ENCODE measurements around the gene RASGEF1B. TPM values are rescaled to one million over a fixed set of nuclear protein-coding genes. Genes with fewer than 3 reads are reported as not detected.

The RASGEF1B gene
- 10 to 100 TPM in 3 of 4 donors, 1 to 10 TPM in 1; 9.1 to 18.9 (median 13.9) TPM for total RNA-seq

DNA sequence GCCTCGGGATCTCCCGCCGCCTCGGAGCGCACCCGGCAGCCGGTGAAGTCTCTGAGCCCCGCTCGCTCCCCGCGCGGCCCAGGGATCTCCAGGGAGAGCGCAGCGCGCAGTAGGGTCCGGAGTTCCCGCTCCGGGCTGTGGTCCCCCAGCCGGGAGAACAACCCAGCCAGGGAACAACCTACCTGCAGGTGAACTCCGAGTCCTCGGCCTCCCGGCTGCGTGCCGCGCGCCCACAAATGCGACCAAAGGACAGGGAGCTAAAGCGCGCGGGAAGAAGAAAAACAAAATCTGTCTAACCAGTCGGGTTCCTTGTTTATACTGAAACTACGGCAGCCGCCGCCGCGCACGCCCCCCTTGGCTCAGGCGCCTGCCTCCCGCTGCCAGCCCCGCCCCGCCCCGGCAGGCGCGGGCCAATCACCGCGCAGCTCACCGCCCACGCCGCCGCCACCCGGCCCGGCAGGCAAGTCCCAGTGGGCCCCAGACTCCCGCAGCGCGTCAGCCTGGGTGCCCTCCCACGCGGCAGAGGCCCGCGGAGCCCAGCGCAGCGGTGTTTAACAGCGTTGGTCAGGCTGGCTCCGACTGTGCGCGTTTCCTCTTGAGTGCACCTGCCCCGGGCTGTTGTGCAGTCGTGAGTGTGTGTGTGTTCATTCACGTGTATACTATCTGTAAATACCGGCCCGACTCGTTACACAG is at the start of gene RASGEF1B:
TSS of gene RASGEF1B (minus strand) at position 320 of the 693 bp plus-strand sequence. CDS start 12,399 bp downstream, outside the sequence.
- peak in 3 of 4 donors; percentile 8 to 91 (median 82) for TF ChIP-seq POLR2A (IDR thresholded peaks at IDR 0.05)
- TF ChIP-seq CTCF (IDR thresholded peaks at IDR 0.05) = peak in 2 of 6 experiments; percentile 3 to 10
- H3K9me3 ChIP-seq = no peaks in the 10 kb centered on the region
- H3K36me3 ChIP-seq = no peaks in the 10 kb centered on the region
- intact Hi-C loops (cut with DNase I) = no loop called here
- peak; percentile 65 for DNase-seq
- H3K27ac ChIP-seq = peak within 1 kb of the TSS; percentile 91 to 97 (median 96)
- 0 to 2% methylated on average over 9 to 19 of the region's 71 CpGs for WGBS, 2 donors
- peak within 1 kb of the TSS; percentile 75 to 89 (median 85) for H3K4me3 ChIP-seq
- peaks cover 15 to 71% (median 21%) of the 10 kb centered on the region in 3 donors for H3K4me1 ChIP-seq
- H3K27me3 ChIP-seq = no peaks in the 10 kb centered on the region

- no peak for DNase-seq
- Histone ChIP-seq H3K4me1 (no peaks in the 10 kb centered on the region), H3K4me3 (no peak overlapping the region), H3K9me3 (no peaks in the 10 kb centered on the region), H3K27me3 (no peaks in the 10 kb centered on the region), H3K36me3 (no peaks in the 10 kb centered on the region), H3K27ac (no peak overlapping the region)
- no peak for TF ChIP-seq CTCF (IDR thresholded peaks at IDR 0.05)
- TF ChIP-seq POLR2A (IDR thresholded peaks at IDR 0.05) = no peak
- intact Hi-C loops (cut with DNase I) = no loop called here
- 73 to 83% methylated on average over 6 of the region's 6 CpGs for WGBS, 2 donors
These were observed 48.1 kb upstream of the RASGEF1B start for GRCh38 chr4:81519856-81520255.

DNA sequence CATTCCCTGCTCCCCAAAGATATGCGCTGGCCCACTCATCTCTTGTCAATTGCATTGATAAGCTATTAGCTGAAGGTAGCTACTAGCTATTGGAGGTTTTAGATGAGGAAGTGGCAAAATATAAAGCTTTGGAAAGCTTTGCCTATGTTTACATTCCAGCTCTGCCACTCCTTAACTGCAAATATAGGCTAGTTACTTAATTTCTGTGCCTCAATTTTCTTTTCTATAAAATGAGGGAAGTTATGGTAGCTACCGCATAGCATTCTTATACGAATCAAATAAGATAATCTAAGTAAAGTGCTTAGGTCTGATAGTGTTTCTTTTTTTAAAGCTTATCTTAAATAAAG is 47.7 kb upstream of the RASGEF1B start:
- no peak overlapping the region for H3K4me3 ChIP-seq
- intact Hi-C loops (cut with DNase I) = no loop called here
- no peak for DNase-seq
- no peaks in the 10 kb centered on the region for H3K9me3 ChIP-seq
- 91 to 96% methylated on average over 3 of the region's 3 CpGs for WGBS, 2 donors
- no peak overlapping the region for H3K27ac ChIP-seq
- H3K4me1 ChIP-seq = no peaks in the 10 kb centered on the region
- TF ChIP-seq POLR2A (IDR thresholded peaks at IDR 0.05) = no peak
- no peak for TF ChIP-seq CTCF (IDR thresholded peaks at IDR 0.05)
- no peaks in the 10 kb centered on the region for H3K36me3 ChIP-seq
- H3K27me3 ChIP-seq = no peaks in the 10 kb centered on the region

DNA sequence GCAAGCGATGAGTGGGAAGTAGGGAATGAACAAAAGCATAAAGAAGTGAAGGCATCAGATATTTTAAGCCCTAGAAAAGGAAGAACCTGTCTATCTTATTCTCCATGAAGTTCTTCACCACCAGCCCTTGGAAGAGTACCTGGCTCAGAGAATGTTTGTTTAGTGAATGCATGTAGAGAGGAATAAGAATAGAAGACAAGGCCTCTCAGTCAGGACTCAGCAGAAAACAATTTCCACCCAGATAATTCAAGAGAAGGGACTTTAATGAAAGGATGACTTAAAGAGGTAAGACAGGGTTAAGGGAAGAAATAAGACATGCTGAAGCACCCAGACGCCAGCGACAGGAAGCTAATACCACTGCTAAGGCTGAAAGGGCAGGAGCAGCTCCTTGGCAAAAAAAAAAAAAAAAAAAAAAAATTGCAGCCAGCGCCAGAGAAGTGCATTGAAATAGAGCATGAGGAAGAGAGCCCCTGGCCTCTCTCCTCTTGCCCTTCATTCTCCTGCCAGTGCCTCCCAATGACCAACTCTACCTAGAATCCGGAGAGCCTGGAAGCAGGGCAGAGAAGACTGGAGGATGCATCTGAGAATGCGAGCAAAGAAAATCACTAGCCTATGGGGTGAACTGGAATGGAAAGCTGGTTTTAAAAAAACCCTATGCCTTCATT is 47.2 kb upstream of the RASGEF1B start:
- 70 to 78% methylated on average over 6 of the region's 6 CpGs for WGBS, 2 donors
- Histone ChIP-seq H3K27ac (no peak overlapping the region), H3K27me3 (no peaks in the 10 kb centered on the region), H3K9me3 (no peaks in the 10 kb centered on the region), H3K4me3 (no peak overlapping the region), H3K36me3 (no peaks in the 10 kb centered on the region), H3K4me1 (no peaks in the 10 kb centered on the region)
- TF ChIP-seq CTCF (IDR thresholded peaks at IDR 0.05) (no peak), POLR2A (IDR thresholded peaks at IDR 0.05) (no peak)
- intact Hi-C loops (cut with DNase I) = no loop called here
- DNase-seq = no peak

GRCh38 chr4:81516241-81516640 is 44.5 kb upstream of the RASGEF1B start:
- Histone ChIP-seq H3K36me3 (no peaks in the 10 kb centered on the region), H3K9me3 (no peaks in the 10 kb centered on the region), H3K4me1 (no peaks in the 10 kb centered on the region), H3K27ac (no peak overlapping the region), H3K4me3 (no peak overlapping the region), H3K27me3 (no peaks in the 10 kb centered on the region)
- intact Hi-C loops (cut with DNase I) = no loop called here
- 89 to 93% methylated on average over 6 of the region's 6 CpGs for WGBS, 2 donors
- no peak for TF ChIP-seq CTCF (IDR thresholded peaks at IDR 0.05)
- DNase-seq = no peak

Data from esophagus squamous epithelium (tissue), 5 donors.